GM12878 (cell line): ENCODE data around the gene HCN1. TPM values are rescaled to one million over a fixed set of nuclear protein-coding genes. Genes with fewer than 3 reads are reported as not detected.

Experiments used
- ATF7 ChIP-seq: fragments of 450-650 bp; IDR thresholded peaks from 2 replicates; pipeline ENCODE4 v1.6.1; 2016; ENCODE audit warnings: low read depth, mild to moderate bottlenecking
- BCL11A ChIP-seq: IDR thresholded peaks from 2 replicates; pipeline ENCODE4 v1.6.1; 2011; ENCODE audit warnings: low read depth, low read length
- DPF2 ChIP-seq: fragments of 450-650 bp; IDR thresholded peaks from 2 replicates; pipeline ENCODE4 v1.6.1; 2017; ENCODE audit warnings: mild to moderate bottlenecking
- GATAD2B ChIP-seq: fragments of 450-650 bp; conservative IDR thresholded peaks from 2 replicates; pipeline ENCODE4 v1.6.1; 2017; ENCODE audit warnings: low read depth, mild to moderate bottlenecking, moderate library complexity
- LARP7 ChIP-seq: fragments of 450-650 bp; IDR thresholded peaks from 2 replicates; pipeline ENCODE4 v1.6.1; 2017; ENCODE audit warnings: mild to moderate bottlenecking
- MXI1 ChIP-seq: fragments of 150-350 bp; IDR thresholded peaks from 2 replicates; pipeline ENCODE4 v1.6.1; 2011; ENCODE audit warnings: low read depth, mild to moderate bottlenecking, inconsistent platforms, low read length, improper control_type of control experiment
- PAX8 ChIP-seq: fragments of 450-650 bp; IDR thresholded peaks from 2 replicates; pipeline ENCODE4 v1.6.1; 2017; ENCODE audit warnings: mild to moderate bottlenecking, moderate library complexity
- RELA ChIP-seq: fragments of 450-650 bp; IDR thresholded peaks from 2 replicates; pipeline ENCODE4 v1.8.0; 2014; ENCODE audit warnings: borderline replicate concordance; ENCODE audit not compliant: partially characterized antibody
- STAT3 ChIP-seq: IDR thresholded peaks from 2 replicates; pipeline ENCODE4 v1.6.1; 2011; ENCODE audit warnings: low read depth, low read length, improper control_type of control experiment
- TARDBP ChIP-seq: IDR thresholded peaks from 2 replicates; pipeline ENCODE4 v1.6.1; 2016; ENCODE audit warnings: borderline replicate concordance
- TBL1XR1 ChIP-seq: IDR thresholded peaks from 2 replicates; pipeline ENCODE4 v1.6.1; 2012; ENCODE audit warnings: low read depth, low read length, improper control_type of control experiment
- polyA plus RNA-seq, 11 experiments: library from polyadenylated mRNA; depleted of rRNA in 4 of 11; unstranded in 6 of 11; stranded (reverse) in 5 of 11; fragments of >200 nt; fragmentation: Nextera tagmentation in 4 of 11; fragmentation: Illumina TruSeq in 1 of 11; extraction: Ambion mirVana in 4 of 11; extraction: Trizol in 1 of 11; gene quantifications; 1 replicate in 1 of 11; 2 replicates in 10 of 11; pipeline versions ENCODE4 v1.2.1 to v1.2.3, GENCODE V29; 2011 to 2016; ENCODE audit warnings: inconsistent platforms in 2 of 11, missing spikeins in 2 of 11, low read depth in 1 of 11
- total RNA-seq, 4 experiments: library from RNA; depleted of rRNA in 3 of 4; stranded (reverse); fragments of >200 nt in 3 of 4; fragmentation: Illumina TruSeq in 1 of 4; extraction: Trizol in 1 of 4; gene quantifications; 2 replicates each; pipeline versions ENCODE4 v1.2.1 to v1.2.3, GENCODE V29; 2013 to 2021
- TF ChIP-seq, protein P1 (sequence below): IDR thresholded peaks from 2 replicates; pipeline ENCODE4 v1.6.1; 2012; ENCODE audit warnings: improper control_type of control experiment, low read depth, low read length; ENCODE audit not compliant: insufficient replicate concordance
- TF ChIP-seq, protein P2 (sequence below): fragments of 450-650 bp; IDR thresholded peaks from 2 replicates; pipeline ENCODE4 v1.6.1; 2017; ENCODE audit warnings: mild to moderate bottlenecking, moderate library complexity
- TF ChIP-seq, protein P3 (sequence below): IDR thresholded peaks from 2 replicates; pipeline ENCODE4 v1.6.1; 2012; ENCODE audit warnings: low read depth, low read length, improper control_type of control experiment
- TF ChIP-seq, protein P4 (sequence below): fragments of 450-650 bp; IDR thresholded peaks from 2 replicates; pipeline ENCODE4 v1.6.1; 2017; ENCODE audit warnings: mild to moderate bottlenecking
- TF ChIP-seq, protein P5 (sequence below): IDR thresholded peaks from 2 replicates; pipeline ENCODE4 v1.6.1; 2012; ENCODE audit warnings: low read depth, low read length, improper control_type of control experiment

The HCN1 gene
- total and polyA plus RNA-seq, 10 of the 15 experiments (the other 5 are each of a cell fraction or from before 2014, with no cell fraction given): not detected

DNA sequence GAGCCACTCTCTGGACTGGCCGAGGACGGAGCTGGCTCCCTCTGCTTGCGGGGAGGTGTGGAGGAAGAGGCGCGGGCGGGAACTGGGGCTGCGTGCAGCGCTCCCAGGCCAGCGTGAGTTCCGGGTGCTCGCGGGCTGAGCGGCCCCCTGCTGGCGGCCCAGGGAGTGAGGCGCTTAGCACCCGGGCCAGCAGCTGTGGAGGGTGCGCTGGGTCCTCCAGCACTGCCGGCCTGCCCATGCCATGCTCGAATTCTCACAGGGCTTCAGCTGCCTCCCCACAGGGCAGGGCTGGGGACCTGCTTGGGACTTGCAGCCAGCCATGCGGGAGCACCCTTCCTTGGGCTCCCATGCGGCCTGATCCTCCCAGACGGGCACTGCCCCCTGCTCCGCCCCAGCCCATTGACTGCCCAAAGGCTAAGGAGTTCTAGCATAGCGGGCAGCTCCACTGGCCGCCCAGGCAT lies 470.6 kb downstream of the HCN1 start (continued):
- TF ChIP-seq, protein P1, sequence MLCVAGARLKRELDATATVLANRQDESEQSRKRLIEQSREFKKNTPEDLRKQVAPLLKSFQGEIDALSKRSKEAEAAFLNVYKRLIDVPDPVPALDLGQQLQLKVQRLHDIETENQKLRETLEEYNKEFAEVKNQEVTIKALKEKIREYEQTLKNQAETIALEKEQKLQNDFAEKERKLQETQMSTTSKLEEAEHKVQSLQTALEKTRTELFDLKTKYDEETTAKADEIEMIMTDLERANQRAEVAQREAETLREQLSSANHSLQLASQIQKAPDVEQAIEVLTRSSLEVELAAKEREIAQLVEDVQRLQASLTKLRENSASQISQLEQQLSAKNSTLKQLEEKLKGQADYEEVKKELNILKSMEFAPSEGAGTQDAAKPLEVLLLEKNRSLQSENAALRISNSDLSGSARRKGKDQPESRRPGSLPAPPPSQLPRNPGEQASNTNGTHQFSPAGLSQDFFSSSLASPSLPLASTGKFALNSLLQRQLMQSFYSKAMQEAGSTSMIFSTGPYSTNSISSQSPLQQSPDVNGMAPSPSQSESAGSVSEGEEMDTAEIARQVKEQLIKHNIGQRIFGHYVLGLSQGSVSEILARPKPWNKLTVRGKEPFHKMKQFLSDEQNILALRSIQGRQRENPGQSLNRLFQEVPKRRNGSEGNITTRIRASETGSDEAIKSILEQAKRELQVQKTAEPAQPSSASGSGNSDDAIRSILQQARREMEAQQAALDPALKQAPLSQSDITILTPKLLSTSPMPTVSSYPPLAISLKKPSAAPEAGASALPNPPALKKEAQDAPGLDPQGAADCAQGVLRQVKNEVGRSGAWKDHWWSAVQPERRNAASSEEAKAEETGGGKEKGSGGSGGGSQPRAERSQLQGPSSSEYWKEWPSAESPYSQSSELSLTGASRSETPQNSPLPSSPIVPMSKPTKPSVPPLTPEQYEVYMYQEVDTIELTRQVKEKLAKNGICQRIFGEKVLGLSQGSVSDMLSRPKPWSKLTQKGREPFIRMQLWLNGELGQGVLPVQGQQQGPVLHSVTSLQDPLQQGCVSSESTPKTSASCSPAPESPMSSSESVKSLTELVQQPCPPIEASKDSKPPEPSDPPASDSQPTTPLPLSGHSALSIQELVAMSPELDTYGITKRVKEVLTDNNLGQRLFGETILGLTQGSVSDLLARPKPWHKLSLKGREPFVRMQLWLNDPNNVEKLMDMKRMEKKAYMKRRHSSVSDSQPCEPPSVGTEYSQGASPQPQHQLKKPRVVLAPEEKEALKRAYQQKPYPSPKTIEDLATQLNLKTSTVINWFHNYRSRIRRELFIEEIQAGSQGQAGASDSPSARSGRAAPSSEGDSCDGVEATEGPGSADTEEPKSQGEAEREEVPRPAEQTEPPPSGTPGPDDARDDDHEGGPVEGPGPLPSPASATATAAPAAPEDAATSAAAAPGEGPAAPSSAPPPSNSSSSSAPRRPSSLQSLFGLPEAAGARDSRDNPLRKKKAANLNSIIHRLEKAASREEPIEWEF: no peak
- TF ChIP-seq STAT3 (no peak), PAX8 (no peak), LARP7 (no peak), RELA (no peak), MXI1 (no peak), TBL1XR1 (no peak), GATAD2B (no peak), DPF2 (no peak), BCL11A (no peak), ATF7 (no peak), TARDBP (no peak)
- TF ChIP-seq, protein P2, sequence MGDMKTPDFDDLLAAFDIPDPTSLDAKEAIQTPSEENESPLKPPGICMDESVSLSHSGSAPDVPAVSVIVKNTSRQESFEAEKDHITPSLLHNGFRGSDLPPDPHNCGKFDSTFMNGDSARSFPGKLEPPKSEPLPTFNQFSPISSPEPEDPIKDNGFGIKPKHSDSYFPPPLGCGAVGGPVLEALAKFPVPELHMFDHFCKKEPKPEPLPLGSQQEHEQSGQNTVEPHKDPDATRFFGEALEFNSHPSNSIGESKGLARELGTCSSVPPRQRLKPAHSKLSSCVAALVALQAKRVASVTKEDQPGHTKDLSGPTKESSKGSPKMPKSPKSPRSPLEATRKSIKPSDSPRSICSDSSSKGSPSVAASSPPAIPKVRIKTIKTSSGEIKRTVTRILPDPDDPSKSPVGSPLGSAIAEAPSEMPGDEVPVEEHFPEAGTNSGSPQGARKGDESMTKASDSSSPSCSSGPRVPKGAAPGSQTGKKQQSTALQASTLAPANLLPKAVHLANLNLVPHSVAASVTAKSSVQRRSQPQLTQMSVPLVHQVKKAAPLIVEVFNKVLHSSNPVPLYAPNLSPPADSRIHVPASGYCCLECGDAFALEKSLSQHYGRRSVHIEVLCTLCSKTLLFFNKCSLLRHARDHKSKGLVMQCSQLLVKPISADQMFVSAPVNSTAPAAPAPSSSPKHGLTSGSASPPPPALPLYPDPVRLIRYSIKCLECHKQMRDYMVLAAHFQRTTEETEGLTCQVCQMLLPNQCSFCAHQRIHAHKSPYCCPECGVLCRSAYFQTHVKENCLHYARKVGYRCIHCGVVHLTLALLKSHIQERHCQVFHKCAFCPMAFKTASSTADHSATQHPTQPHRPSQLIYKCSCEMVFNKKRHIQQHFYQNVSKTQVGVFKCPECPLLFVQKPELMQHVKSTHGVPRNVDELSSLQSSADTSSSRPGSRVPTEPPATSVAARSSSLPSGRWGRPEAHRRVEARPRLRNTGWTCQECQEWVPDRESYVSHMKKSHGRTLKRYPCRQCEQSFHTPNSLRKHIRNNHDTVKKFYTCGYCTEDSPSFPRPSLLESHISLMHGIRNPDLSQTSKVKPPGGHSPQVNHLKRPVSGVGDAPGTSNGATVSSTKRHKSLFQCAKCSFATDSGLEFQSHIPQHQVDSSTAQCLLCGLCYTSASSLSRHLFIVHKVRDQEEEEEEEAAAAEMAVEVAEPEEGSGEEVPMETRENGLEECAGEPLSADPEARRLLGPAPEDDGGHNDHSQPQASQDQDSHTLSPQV: no peak
- TF ChIP-seq, protein P3, sequence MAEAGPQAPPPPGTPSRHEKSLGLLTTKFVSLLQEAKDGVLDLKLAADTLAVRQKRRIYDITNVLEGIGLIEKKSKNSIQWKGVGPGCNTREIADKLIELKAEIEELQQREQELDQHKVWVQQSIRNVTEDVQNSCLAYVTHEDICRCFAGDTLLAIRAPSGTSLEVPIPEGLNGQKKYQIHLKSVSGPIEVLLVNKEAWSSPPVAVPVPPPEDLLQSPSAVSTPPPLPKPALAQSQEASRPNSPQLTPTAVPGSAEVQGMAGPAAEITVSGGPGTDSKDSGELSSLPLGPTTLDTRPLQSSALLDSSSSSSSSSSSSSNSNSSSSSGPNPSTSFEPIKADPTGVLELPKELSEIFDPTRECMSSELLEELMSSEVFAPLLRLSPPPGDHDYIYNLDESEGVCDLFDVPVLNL: no peak
- TF ChIP-seq, protein P4, sequence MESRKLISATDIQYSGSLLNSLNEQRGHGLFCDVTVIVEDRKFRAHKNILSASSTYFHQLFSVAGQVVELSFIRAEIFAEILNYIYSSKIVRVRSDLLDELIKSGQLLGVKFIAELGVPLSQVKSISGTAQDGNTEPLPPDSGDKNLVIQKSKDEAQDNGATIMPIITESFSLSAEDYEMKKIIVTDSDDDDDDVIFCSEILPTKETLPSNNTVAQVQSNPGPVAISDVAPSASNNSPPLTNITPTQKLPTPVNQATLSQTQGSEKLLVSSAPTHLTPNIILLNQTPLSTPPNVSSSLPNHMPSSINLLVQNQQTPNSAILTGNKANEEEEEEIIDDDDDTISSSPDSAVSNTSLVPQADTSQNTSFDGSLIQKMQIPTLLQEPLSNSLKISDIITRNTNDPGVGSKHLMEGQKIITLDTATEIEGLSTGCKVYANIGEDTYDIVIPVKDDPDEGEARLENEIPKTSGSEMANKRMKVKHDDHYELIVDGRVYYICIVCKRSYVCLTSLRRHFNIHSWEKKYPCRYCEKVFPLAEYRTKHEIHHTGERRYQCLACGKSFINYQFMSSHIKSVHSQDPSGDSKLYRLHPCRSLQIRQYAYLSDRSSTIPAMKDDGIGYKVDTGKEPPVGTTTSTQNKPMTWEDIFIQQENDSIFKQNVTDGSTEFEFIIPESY: no peak
- TF ChIP-seq, protein P5, sequence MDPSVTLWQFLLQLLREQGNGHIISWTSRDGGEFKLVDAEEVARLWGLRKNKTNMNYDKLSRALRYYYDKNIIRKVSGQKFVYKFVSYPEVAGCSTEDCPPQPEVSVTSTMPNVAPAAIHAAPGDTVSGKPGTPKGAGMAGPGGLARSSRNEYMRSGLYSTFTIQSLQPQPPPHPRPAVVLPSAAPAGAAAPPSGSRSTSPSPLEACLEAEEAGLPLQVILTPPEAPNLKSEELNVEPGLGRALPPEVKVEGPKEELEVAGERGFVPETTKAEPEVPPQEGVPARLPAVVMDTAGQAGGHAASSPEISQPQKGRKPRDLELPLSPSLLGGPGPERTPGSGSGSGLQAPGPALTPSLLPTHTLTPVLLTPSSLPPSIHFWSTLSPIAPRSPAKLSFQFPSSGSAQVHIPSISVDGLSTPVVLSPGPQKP: no peak
